CD4-positive, alpha-beta memory T cell (primary cell): ENCODE measurements around the gene KLHL20. TPM values are rescaled to one million over a fixed set of nuclear protein-coding genes. Genes with fewer than 3 reads are reported as not detected.
"Not testable (repeated sequence)": the region's sequence is repeated elsewhere in the genome, so short reads cannot be mapped to it uniquely, and the experiment has no call there.

Experiments used
- CTCF ChIA-PET: fragments of 350-600 bp; sonication (Branson Sonifier 250); formaldehyde crosslinking; loops from one replicate; lab custom pipeline; 2021; ENCODE audit warnings: inconsistent platforms; ENCODE audit not compliant: partially characterized antibody; lab: Charles Lee
- POLR2A ChIA-PET: fragments of 350-600 bp; sonication (Branson Sonifier 250); formaldehyde crosslinking; loops from one replicate; lab custom pipeline; 2021; ENCODE audit not compliant: partially characterized antibody; lab: Charles Lee
- DNase-seq, 5 donors: peaks; one replicate each; pipeline versions ENCODE4 v3.0.0 to v3.0.0-alpha.2; 2020 to 2022; ENCODE audit warnings: mixed read lengths in 1 of 5
- H3K27ac ChIP-seq: one replicate; pipeline ENCODE4 v1.7.0; 2013; ENCODE audit warnings: low read depth, low read length
- H3K27me3 ChIP-seq: 2 replicates; pipeline ENCODE4 v1.7.0; 2013; ENCODE audit warnings: mild to moderate bottlenecking, low read length, moderate library complexity; ENCODE audit not compliant: insufficient read depth
- H3K36me3 ChIP-seq: 2 replicates; pipeline ENCODE4 v1.7.0; 2013; ENCODE audit warnings: mild to moderate bottlenecking, low read length, moderate library complexity; ENCODE audit not compliant: insufficient read depth
- H3K4me1 ChIP-seq: 2 replicates; pipeline ENCODE4 v1.7.0; 2013; ENCODE audit warnings: mild to moderate bottlenecking, low read length, moderate library complexity; ENCODE audit not compliant: insufficient read depth
- H3K4me3 ChIP-seq, 2 donors: one replicate each; pipeline ENCODE4 v1.7.0; 2013; ENCODE audit warnings: low read length in 2 of 2, mild to moderate bottlenecking in 1 of 2
- H3K9me3 ChIP-seq, 2 donors: one replicate each; pipeline ENCODE4 v1.7.0; 2013; ENCODE audit warnings: low read length in 2 of 2, control low read depth in 1 of 2; ENCODE audit not compliant: control insufficient read depth in 1 of 2
- H3K27ac Mint-ChIP-seq, 7 donors: one replicate each; pipeline ENCODE4 v1.8.0; 2020 to 2021; ENCODE audit warnings: mixed read lengths in 7 of 7, mild to moderate bottlenecking in 6 of 7, inconsistent platforms in 3 of 7, moderate library complexity in 3 of 7
- H3K27me3 Mint-ChIP-seq, 2 donors: one replicate each; pipeline ENCODE4 v1.8.0; 2020 to 2021; ENCODE audit warnings: mixed read lengths in 2 of 2
- H3K36me3 Mint-ChIP-seq, 2 donors: one replicate each; pipeline ENCODE4 v1.8.0; 2020 to 2021; ENCODE audit warnings: mixed read lengths in 2 of 2, inconsistent platforms in 1 of 2, mild to moderate bottlenecking in 1 of 2
- H3K4me1 Mint-ChIP-seq, 4 donors: one replicate each; pipeline ENCODE4 v1.8.0; 2020 to 2021; ENCODE audit warnings: mixed read lengths in 4 of 4, mild to moderate bottlenecking in 1 of 4
- H3K4me3 Mint-ChIP-seq, 8 donors: one replicate each; pipeline ENCODE4 v1.8.0; 2020 to 2021; ENCODE audit warnings: mixed read lengths in 8 of 8, mild to moderate bottlenecking in 7 of 8, moderate library complexity in 6 of 8, inconsistent platforms in 3 of 8
- H3K9me3 Mint-ChIP-seq, 8 donors: one replicate each; pipeline ENCODE4 v1.8.0; 2020 to 2021; ENCODE audit warnings: mixed read lengths in 8 of 8, mild to moderate bottlenecking in 5 of 8, inconsistent platforms in 3 of 8, moderate library complexity in 1 of 8
- intact Hi-C: fragments of 100-400 bp; cut with micrococcal nuclease; formaldehyde crosslinking; loops from one replicate; pipeline ENCODE4 v1.15.1; 2023
- polyA plus RNA-seq, 2 donors: library from polyadenylated mRNA; unstranded; fragments of 300-500 nt; fragmentation: Illumina TruSeq; gene quantifications; one replicate each; pipeline ENCODE4 v1.2.3, GENCODE V29; 2021
- total RNA-seq, 2 experiments: library from RNA; stranded (reverse); gene quantifications; one replicate each; pipeline ENCODE4 v1.2.3, GENCODE V29; 2021

Gene KLHL20
- total and polyA plus RNA-seq, 4 experiments from 2014 or later = 24.5 to 43.9 (median 33.9) TPM

- Histone ChIP-seq H3K27me3 (no peaks in the 10 kb centered on the region), H3K4me3 (no peak overlapping the region), H3K27ac (no peak overlapping the region), H3K4me1 (no peaks in the 10 kb centered on the region), H3K9me3 (no peaks in the 10 kb centered on the region), H3K36me3 (peaks cover 7% of the 10 kb centered on the region)
- Mint-ChIP-seq H3K4me1 (peaks cover 0 to 4% (median 0%) of the 10 kb centered on the region in 4 donors), H3K36me3 (peaks cover 16 to 22% of the 10 kb centered on the region in 2 donors), H3K9me3 (peaks cover 0 to 2% (median 0%) of the 10 kb centered on the region in 8 donors), H3K27me3 (no peaks in the 10 kb centered on the region), H3K27ac (peak overlapping the region in 2 of 7 donors; percentile 9 to 38), H3K4me3 (no peak overlapping the region)
- CTCF ChIA-PET = no interaction called here
- intact Hi-C loops = no loop called here
- POLR2A ChIA-PET = no interaction called here
- DNase-seq = no peak
These were observed 75.1 kb downstream of the KLHL20 start for GRCh38 chr1:173789841-173790240.

DNA sequence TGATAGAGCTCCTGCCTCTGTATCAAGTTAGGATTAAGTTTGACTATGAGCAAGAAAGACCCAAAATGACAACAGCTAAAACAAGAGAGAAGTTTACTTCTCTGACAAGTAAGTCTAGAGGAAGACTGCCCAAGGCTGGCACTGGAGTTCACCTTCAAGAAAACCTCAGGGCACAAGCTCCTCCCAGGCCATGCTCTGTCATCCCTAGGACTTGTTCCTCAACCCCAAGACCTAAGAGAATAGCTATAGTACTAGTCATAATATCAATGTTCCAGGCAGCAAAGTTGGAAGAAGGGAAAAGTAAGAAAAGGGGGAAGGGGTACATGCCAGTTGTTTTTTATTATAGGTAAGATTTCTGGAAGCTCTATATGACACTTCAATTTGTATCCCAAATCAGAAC, 83.3 kb downstream of the KLHL20 start:
- Histone ChIP-seq H3K27ac (no peak overlapping the region), H3K27me3 (no peaks in the 10 kb centered on the region), H3K9me3 (no peaks in the 10 kb centered on the region), H3K4me1 (no peaks in the 10 kb centered on the region), H3K4me3 (no peak overlapping the region), H3K36me3 (peaks cover 4% of the 10 kb centered on the region)
- Mint-ChIP-seq H3K27me3 (no peaks in the 10 kb centered on the region), H3K4me3 (no peak overlapping the region), H3K9me3 (peaks cover 0 to 8% (median 0%) of the 10 kb centered on the region in 8 donors), H3K27ac (peak overlapping the region in 1 of 7 donors; percentile 75), H3K4me1 (peaks cover 0 to 1% (median 0%) of the 10 kb centered on the region in 4 donors), H3K36me3 (peaks cover 11 to 15% of the 10 kb centered on the region in 2 donors)
- ChIA-PET CTCF (no interaction called here), POLR2A (interaction anchor here (0.6 kb wide), 1 partner anchor 1991 kb away, joined by 3 read pairs; no protein-coding TSS in a partner anchor)
- no peak for DNase-seq
- intact Hi-C loops = no loop called here

DNA sequence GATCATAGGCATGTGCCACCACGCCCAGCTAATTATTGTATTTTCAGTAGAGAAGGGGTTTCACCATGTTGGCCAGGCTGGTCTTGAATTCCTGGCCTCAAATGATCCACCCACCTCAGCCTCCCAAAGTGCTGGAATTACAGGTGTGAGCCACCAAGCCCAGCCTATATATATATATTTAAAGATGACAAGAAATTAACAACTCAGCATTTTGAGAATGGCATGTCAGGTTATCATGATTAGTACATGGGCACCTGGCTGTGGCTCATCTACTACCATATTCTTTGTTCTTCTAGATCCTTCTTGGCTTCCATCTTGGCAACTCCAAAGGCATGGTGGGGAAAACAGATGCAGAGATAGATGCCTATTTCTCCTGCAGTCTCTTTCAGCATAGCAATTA, 85.2 kb downstream of the KLHL20 start:
- H3K4me3 ChIP-seq, H3K36me3 ChIP-seq, CTCF ChIA-PET, H3K27me3 ChIP-seq, H3K4me3 Mint-ChIP-seq, POLR2A ChIA-PET, intact Hi-C loops, H3K27ac ChIP-seq, H3K9me3 ChIP-seq, H3K9me3 Mint-ChIP-seq, H3K4me1 ChIP-seq, DNase-seq, H3K27me3 Mint-ChIP-seq, H3K4me1 Mint-ChIP-seq: not testable (repeated sequence)
- Mint-ChIP-seq H3K27ac (peak overlapping the region in 1 of 7 donors; percentile 25), H3K36me3 (peaks cover 16 to 23% of the 10 kb centered on the region in 2 donors)

- Histone ChIP-seq H3K27ac (no peak overlapping the region), H3K4me1 (no peaks in the 10 kb centered on the region), H3K9me3 (no peaks in the 10 kb centered on the region), H3K36me3 (peaks cover 12% of the 10 kb centered on the region), H3K27me3 (no peaks in the 10 kb centered on the region), H3K4me3 (no peak overlapping the region)
- no peaks in the 10 kb centered on the region for H3K9me3 Mint-ChIP-seq
- peaks cover 0 to 1% (median 0%) of the 10 kb centered on the region in 4 donors for H3K4me1 Mint-ChIP-seq
- H3K27me3 Mint-ChIP-seq = no peaks in the 10 kb centered on the region
- H3K4me3 Mint-ChIP-seq = no peak overlapping the region
- no peak overlapping the region for H3K27ac Mint-ChIP-seq
- no peak for DNase-seq
- CTCF ChIA-PET = no interaction called here
- POLR2A ChIA-PET = no interaction called here
- intact Hi-C loops = no loop called here
- peaks cover 23 to 36% of the 10 kb centered on the region in 2 donors for H3K36me3 Mint-ChIP-seq
These were observed 88.2 kb downstream of the KLHL20 start for GRCh38 chr1:173802961-173803360.

DNA sequence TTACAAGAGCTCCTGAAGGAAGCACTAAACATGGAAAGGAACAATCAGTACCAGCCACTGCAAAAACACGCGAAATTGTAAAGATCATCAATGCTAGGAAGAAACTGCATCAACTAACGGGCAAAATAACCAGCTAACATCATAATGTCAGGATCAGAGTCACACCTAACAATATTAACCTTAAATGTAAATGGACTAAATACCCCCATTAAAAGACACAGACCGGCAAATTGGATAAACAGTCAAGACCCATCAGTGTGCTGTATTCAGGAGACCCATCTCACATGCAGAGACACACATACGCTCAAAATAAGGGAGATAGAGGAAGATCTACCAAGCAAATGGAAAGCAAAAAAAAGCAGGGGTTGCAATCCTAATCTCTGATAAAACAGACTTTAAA, 98.9 kb downstream of the KLHL20 start:
- intact Hi-C loops, H3K4me3 Mint-ChIP-seq, H3K4me3 ChIP-seq, H3K4me1 ChIP-seq, H3K27ac Mint-ChIP-seq, H3K27ac ChIP-seq, H3K27me3 ChIP-seq, CTCF ChIA-PET, H3K9me3 ChIP-seq, H3K9me3 Mint-ChIP-seq, DNase-seq, H3K36me3 ChIP-seq, POLR2A ChIA-PET, H3K27me3 Mint-ChIP-seq: not testable (repeated sequence)
- Mint-ChIP-seq H3K4me1 (peaks cover 15 to 24% (median 17%) of the 10 kb centered on the region in 4 donors), H3K36me3 (peaks cover 18 to 28% of the 10 kb centered on the region in 2 donors)

DNA sequence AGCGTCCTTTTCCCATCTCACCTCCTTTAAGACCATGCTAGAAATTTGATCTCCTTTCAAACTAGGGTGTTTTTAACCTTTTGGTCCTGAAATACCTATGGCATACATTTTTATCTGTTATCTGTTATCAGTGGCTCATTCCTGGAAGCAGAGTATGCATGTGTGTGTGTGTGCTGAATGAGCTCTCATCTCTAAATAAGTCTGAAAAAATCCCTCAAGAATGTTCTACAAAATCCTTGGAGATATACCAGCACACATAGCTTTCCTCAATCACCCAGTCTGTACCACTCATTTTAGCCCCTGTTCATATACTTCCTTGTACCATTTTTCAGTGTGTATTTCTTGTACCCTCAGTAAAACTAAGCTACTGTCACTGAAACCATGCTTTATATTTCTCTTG, 103.7 kb downstream of the KLHL20 start:
- POLR2A ChIA-PET = no interaction called here

DNA sequence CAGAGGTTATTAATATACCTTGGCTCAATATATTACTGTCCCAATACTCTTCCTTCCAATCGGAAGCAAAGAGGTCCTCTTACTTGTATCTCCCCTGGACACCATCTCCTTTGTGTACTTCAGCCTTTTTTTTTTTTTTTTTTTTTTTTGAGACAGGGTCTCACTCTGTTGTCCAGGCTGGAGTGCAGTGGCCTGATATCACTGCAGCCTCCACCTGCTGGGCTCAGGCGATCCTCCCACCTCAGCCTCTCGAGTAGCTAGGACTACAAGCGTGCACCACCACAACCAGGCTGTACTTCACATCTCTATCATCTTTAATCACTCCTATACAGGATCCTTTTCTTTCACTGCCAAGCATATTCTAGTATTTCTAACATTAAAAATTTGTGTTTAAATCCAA, 106.9 kb downstream of the KLHL20 start:
- Mint-ChIP-seq H3K4me3 (no peak overlapping the region), H3K4me1 (peaks cover 26 to 37% (median 33%) of the 10 kb centered on the region in 4 donors), H3K27ac (no peak overlapping the region), H3K36me3 (peaks cover 8 to 11% of the 10 kb centered on the region in 2 donors), H3K27me3 (no peaks in the 10 kb centered on the region), H3K9me3 (no peaks in the 10 kb centered on the region)
- ChIA-PET POLR2A (no interaction called here), CTCF (no interaction called here)
- intact Hi-C loops = loop anchor here (10.0 kb wide), 2 partner anchors 1173 to 1287 kb away; partner anchors contain the start of genes CACYBP and SUCO
- Histone ChIP-seq H3K4me1 (peaks cover 15% of the 10 kb centered on the region), H3K27me3 (no peaks in the 10 kb centered on the region), H3K4me3 (no peak overlapping the region), H3K27ac (no peak overlapping the region), H3K9me3 (no peaks in the 10 kb centered on the region), H3K36me3 (no peaks in the 10 kb centered on the region)
- no peak for DNase-seq

More for the DNA sequence above, 103.7 kb downstream of the KLHL20 start:
- H3K4me1 Mint-ChIP-seq = peaks cover 23 to 27% (median 25%) of the 10 kb centered on the region in 4 donors
- no peak overlapping the region for H3K4me3 ChIP-seq
- H3K27me3 ChIP-seq = no peaks in the 10 kb centered on the region
- H3K4me3 Mint-ChIP-seq = no peak overlapping the region
- H3K36me3 Mint-ChIP-seq = peaks cover 3 to 12% of the 10 kb centered on the region in 2 donors
- CTCF ChIA-PET = interaction anchor here (1.4 kb wide), 1 partner anchor 388 kb away, joined by 3 read pairs; no protein-coding TSS in a partner anchor
- H3K9me3 ChIP-seq = no peaks in the 10 kb centered on the region
- H3K27ac ChIP-seq = no peak overlapping the region
- H3K36me3 ChIP-seq = no peaks in the 10 kb centered on the region
- DNase-seq = no peak
- intact Hi-C loops = no loop called here
- H3K4me1 ChIP-seq = peaks cover 11% of the 10 kb centered on the region
- H3K27ac Mint-ChIP-seq = no peak overlapping the region
- no peaks in the 10 kb centered on the region for H3K27me3 Mint-ChIP-seq
- H3K9me3 Mint-ChIP-seq = no peaks in the 10 kb centered on the region
